ENCODE measurements around the gene ADCYAP1R1.
A peak's percentile ranks its signal among the peaks of the same experiment; 100 is the strongest.

ADCYAP1R1 gene

DNA sequence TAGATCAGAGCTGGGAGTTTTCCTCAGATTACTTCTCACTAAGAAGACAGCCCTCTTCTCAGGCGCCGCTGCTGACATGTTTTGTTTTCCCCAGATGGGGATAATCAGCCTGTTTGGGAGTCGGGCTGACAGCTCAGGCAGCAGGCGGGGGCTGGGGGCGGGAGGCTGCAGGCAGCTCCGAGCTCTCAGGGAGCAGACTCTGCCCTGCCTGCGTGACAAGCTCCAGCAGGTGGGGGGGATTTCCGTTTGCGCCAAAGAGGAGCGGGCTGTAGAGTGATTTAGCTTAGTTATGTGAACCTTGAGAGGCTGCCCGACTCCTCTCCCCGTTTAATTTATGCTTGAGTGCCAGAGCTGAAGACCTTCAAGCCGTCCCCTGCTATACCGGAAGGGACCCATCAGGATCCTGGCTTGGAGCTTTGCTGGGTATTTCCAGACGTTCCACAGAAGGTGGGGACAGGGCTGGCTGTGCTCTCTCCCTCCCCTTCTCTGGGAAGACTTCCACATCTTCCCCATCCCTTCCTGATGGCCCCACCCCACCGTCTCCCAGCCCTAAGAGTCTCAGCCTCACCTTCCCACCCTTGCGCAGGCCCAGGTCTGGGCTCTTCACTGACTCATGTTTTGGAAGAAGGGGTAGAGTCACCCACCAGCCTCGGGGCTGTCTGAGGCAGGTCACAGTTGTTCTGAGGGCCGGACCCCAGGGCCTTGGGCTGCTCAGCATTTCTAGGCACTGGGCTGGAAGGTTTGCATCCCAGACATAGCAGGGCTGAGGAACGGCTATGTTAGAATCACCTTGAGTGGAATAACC lies 24.7 kb upstream of the ADCYAP1R1 start:
- no peak overlapping the region for H3K27ac Mint-ChIP-seq
- ATAC-seq, result no peak
- H3K4me3 Mint-ChIP-seq, result no peak overlapping the region
- peaks cover 17% of the 10 kb centered on the region for H3K27me3 Mint-ChIP-seq
- H3K4me1 Mint-ChIP-seq, result peaks cover 55% of the 10 kb centered on the region
- peaks cover 10 to 24% of the 10 kb centered on the region in 2 donors for H3K9me3 Mint-ChIP-seq
- DNase-seq, result peak in 1 of 2 donors; percentile 16

DNA sequence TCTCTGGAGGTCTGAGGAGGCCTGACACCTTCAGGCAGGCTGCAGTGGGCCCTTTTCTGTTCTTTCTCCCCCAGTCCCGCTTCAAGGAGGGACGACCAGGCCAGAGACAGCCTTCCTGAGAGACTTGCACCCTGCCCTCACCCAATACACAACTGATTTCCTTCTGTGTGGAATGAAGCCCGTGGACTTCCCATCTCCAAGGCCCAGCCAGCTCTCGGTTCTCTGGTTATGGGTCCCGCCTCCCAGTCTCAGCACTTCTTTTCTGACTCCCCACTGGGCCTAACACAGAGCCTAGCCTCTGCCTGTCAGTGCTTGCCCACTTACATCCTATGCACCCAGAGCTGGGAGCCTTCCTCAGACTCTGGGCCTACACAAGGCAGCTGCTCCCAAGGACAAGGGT lies 24.1 kb upstream of the ADCYAP1R1 start:
- peaks cover 49% of the 10 kb centered on the region for H3K4me1 Mint-ChIP-seq
- peak overlapping the region in 1 of 2 donors; percentile 86 for H3K27ac Mint-ChIP-seq
- peaks cover 13 to 20% of the 10 kb centered on the region in 2 donors for H3K9me3 Mint-ChIP-seq
- DNase-seq (no peak), ATAC-seq (no peak)
- H3K4me3 Mint-ChIP-seq, result no peak overlapping the region
- peaks cover 17% of the 10 kb centered on the region for H3K27me3 Mint-ChIP-seq

DNA sequence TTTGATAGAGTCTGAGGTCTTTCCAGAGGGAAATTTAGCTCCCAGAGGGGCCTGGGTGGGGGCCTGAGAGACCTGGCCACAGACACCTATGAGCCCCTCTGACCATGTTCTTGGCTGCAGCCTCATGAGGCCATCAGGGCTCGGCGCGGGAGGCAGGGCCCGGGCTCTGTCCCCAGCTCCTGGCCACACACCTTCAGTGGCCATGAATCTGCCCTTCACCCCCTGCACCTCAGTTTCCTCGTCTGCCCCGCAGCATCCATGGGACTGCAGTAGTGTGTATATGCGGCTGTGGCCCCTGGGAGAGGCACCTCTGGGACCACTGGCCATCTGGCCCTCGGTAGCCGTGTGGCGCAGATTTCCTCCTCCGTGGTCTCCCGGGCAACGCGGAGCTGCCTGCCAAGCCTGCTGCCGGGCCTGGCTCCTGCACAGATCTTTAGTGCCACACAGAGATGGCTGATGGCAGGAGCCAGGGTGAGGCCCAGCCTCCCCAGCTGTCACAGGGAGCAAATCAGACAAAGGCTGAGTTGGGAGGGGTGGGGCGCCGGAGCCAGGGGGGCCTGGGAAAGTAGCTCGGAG lies 23.6 kb upstream of the ADCYAP1R1 start:
- ATAC-seq (no peak), DNase-seq (no peak)
- H3K4me3 Mint-ChIP-seq, result no peak overlapping the region
- peak overlapping the region in 1 of 2 donors; percentile 86 for H3K27ac Mint-ChIP-seq
- H3K27me3 Mint-ChIP-seq, result peaks cover 17% of the 10 kb centered on the region
- H3K9me3 Mint-ChIP-seq, result peaks cover 13 to 15% of the 10 kb centered on the region in 2 donors
- H3K4me1 Mint-ChIP-seq, result peaks cover 44% of the 10 kb centered on the region

DNA sequence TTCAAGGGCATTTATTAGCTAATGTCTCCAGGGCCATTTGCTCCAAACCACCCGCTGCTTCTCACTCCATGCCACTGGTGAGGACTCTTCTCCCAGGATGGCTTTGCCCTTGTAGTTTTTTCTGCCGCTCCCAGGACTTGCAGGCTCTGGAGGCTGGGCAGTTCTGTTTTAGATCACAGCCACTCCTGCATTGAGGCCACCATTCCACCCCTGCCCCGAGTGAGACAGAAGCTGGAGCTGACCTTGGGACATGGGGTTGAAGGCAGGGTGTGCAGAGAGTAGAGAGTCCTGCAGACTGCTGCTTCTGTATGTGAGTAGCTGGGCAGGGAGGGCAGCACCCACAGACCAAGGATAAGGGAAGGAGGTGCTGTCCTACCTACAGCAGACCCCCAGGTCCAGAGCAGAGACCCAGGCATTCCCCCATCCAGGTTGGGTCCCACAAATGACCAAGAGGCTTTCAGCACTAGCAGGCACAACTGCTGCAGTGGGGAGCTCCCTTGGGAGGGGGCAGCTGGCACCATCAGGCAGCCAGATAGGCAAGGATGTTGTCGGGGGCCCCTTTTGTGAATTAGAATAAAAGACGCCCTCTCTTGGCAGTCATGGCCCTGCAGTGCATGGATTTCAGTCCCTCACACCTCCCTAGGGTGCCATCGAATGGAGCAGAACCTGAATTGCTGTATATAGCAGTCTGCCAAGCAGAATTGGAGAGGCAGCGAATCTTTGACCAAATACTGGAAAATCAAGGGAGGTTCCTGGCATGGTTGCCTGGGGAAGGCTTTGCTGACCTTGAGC lies 22.7 kb upstream of the ADCYAP1R1 start:
- peaks cover 34% of the 10 kb centered on the region for H3K4me1 Mint-ChIP-seq
- no peak for ATAC-seq
- DNase-seq, result no peak
- H3K27ac Mint-ChIP-seq, result no peak overlapping the region
- peaks cover 27% of the 10 kb centered on the region for H3K27me3 Mint-ChIP-seq
- H3K4me3 Mint-ChIP-seq, result no peak overlapping the region
- H3K9me3 Mint-ChIP-seq, result peaks cover 6 to 7% of the 10 kb centered on the region in 2 donors

DNA sequence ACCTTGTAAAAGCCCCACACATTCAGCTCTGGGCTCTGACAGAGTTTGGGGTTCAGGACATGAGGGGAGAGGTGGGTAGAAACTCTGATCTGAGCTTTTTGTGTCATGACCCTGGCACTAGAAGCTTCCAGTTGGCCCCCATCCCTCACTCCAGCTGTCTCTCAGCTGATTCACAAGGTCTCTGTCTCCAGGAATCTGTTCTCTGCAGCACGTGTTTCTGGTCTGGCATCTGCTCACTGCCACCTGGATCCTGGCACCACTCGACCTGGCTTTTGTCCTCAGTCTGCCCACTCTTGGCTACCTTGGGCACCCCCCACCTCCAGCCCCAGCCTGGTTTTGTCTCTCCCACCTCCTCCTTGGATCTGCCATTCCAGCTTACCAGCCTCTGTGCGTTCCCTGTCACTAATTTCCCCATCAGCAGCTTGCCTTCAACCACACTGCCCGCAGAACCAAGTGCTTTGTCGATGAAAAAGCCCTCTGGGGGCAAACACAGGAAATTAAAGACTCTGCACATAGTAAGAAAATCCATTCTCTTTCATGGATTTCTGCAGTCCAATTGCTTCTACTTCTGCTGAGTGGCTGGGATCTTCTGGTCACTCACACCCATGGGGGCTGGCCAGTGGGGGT lies 18.3 kb upstream of the ADCYAP1R1 start:
- ATAC-seq (no peak), DNase-seq (no peak)
- peaks cover 0 to 5% of the 10 kb centered on the region in 2 donors for H3K9me3 Mint-ChIP-seq
- no peaks in the 10 kb centered on the region for H3K4me1 Mint-ChIP-seq
- H3K4me3 Mint-ChIP-seq, result no peak overlapping the region
- H3K27me3 Mint-ChIP-seq, result peaks cover 50% of the 10 kb centered on the region
- no peak overlapping the region for H3K27ac Mint-ChIP-seq

DNA sequence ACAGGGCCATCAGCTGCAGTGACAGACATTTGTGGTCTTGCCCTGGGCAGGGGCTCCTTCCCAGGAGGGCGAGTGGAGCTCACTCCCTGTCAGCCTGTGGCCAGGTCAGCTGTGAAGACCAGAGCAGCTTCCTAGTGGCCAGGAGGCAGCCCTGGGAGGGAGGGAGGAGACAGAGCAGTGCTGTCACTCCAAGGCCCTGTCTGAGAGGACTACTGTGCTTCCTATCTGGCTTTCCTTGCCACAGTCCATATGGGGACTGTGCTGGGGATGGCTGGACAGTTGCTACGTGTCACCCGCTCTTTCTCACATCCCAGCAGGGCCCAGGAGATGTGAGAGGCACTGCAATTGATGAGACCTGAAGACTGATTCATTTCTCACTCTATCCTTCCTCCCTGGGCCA lies 15.2 kb upstream of the ADCYAP1R1 start:
- Mint-ChIP-seq H3K27ac (no peak overlapping the region), H3K9me3 (peaks cover 0 to 5% of the 10 kb centered on the region in 2 donors), H3K27me3 (peaks cover 52% of the 10 kb centered on the region), H3K4me1 (no peaks in the 10 kb centered on the region), H3K4me3 (no peak overlapping the region)
- ATAC-seq (no peak), DNase-seq (no peak)

DNA sequence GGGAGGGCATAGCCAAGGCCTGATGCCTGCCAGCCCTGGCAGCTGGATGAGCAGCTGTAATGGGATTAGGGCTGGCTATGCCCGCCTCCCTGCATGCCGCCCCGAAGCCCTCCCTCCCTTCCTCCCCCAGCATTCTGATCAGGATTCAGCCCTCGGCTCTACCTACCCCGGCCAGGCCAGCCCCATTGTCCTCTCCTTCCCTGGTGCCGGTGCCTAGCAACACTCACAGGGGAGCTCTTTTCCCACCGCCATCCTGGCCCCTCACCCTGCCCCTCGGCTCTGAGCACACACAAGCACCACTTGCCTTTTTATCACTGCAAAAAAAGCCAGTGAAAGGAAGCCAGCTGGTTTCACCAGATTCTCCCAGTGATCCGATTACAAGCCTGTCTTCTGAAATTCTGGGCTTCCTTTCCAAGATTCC lies 9.0 kb upstream of the ADCYAP1R1 start:
- H3K27me3 Mint-ChIP-seq, result peaks cover 46% of the 10 kb centered on the region
- H3K4me1 Mint-ChIP-seq, result no peaks in the 10 kb centered on the region
- ATAC-seq (no peak), DNase-seq (no peak)
- H3K27ac Mint-ChIP-seq, result no peak overlapping the region
- no peaks in the 10 kb centered on the region for H3K9me3 Mint-ChIP-seq
- H3K4me3 Mint-ChIP-seq, result no peak overlapping the region

DNA sequence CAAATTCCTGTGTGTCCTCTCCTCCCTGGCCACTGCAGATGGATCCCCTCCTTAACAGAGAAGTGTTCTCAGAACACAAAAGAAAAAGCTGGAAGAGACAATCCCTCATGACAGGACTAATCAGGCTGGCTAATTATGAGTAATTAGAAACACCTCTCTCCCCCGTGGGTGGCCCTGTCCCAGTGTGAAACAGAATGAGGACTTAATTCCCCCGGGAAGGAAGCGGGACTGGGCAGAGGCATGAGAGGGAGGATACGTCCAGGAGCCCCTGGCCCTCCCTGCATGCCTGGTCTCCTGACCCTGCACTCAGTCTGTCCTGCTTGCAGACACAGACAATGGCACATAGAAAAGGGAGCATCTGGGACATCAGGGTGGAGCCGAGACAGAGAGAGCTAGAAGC lies 7.6 kb upstream of the ADCYAP1R1 start:
- no peak overlapping the region for H3K4me3 Mint-ChIP-seq
- H3K27ac Mint-ChIP-seq, result no peak overlapping the region
- peaks cover 41% of the 10 kb centered on the region for H3K27me3 Mint-ChIP-seq
- DNase-seq, result no peak
- no peak for ATAC-seq
- H3K4me1 Mint-ChIP-seq, result no peaks in the 10 kb centered on the region
- H3K9me3 Mint-ChIP-seq, result no peaks in the 10 kb centered on the region

DNA sequence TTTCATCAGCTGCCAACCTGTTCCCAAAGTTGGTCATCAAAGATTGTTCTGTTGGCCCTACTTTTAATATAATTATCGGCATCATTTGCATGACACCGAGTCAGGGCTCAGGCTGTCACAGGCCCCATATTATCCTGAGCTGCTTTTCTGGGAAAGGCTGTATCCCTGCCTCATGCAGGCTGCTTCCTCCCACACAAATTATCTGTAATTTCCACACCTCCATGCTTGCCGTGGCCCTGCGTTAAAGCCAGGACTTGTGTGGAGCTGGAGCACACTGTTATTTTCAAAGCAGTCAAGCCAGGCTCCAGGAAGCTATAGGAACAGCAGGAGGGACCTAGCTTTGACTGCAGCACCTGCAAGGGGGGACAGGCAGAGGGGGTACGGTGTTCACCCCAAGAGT lies 5.4 kb upstream of the ADCYAP1R1 start:
- no peak overlapping the region for H3K4me3 Mint-ChIP-seq
- H3K4me1 Mint-ChIP-seq, result peaks cover 3% of the 10 kb centered on the region
- no peak for ATAC-seq
- peaks cover 54% of the 10 kb centered on the region for H3K27me3 Mint-ChIP-seq
- no peak overlapping the region for H3K27ac Mint-ChIP-seq
- no peaks in the 10 kb centered on the region for H3K9me3 Mint-ChIP-seq
- DNase-seq, result no peak

DNA sequence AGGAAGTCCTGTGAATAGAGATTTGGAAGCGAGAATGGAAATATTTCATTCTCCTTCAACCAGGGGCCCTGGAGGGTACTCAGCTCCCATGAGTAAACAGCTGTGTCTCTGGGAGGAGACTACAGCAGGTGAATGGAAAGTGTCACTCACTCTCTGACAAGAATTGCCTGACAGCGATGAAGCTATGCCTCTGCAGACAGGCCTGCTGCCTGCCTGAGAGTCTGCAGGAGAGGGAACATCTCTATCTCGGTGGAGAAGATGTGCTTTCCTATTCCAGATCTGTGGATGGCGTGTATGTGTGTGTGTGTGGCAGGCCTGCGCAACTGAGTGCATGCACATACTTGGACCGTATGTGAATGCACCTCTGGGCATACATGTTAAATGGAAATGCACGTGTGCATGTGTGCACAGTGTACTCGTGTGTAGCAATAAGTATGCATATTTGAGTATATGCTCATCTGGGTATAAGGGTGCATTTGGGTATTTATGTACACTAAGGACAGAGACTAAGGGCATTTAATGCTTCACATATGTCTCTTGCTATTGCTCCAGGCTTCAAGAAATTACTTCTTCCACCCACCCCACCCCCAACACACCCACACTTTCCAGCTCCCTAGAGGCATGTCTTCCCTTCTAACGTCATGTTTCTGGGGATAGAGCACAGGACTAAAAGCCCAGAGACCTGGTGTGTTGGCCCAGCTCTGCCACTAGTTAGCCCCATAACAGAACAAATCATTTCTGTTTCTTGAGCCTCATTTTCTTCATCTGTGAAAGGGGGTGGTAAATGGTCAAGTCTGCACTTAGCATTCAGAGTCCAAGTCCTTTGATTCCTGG lies 4.6 kb upstream of the ADCYAP1R1 start:
- no peaks in the 10 kb centered on the region for H3K9me3 Mint-ChIP-seq
- H3K4me1 Mint-ChIP-seq, result peaks cover 6% of the 10 kb centered on the region
- peaks cover 52% of the 10 kb centered on the region for H3K27me3 Mint-ChIP-seq
- no peak overlapping the region for H3K27ac Mint-ChIP-seq
- no peak overlapping the region for H3K4me3 Mint-ChIP-seq
- ATAC-seq (no peak), DNase-seq (no peak)

DNA sequence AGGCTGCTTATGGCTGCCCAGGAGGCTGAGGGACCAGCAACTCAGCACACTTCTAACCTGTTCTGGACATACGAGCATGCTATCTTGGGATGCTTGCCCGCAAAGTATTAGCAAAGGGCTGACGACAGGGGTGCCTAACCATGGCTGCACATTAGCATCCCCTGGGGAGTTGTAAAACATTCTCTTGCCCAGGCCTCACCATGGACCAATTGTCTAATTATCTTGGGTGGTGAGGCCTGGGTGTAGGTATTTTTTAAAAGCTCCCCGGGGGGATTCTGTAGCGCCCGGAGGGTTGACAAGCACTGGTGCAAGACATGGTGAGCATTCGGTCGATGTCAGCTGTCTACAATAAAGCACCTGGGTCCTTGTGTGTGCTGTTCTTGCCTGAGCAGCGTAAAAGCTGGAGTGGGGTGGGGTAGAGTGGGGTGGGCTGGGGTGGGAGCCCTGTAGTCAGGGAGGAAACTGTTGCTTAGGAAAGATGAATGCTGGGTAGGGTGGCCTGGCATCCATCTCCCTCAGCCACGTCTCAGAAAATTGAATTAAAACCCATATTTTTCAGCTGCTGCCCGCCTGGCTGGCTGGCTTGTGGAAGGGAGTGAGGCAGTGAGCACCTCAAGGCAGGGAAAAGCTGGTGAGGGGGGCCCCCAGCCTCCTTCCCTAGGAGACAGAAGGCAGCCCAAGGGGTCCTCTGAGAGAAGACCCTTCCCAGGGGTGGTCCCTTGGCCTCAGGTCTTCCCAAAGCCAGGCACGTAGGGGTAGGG lies 2.9 kb upstream of the ADCYAP1R1 start:
- Mint-ChIP-seq H3K4me3 (no peak overlapping the region), H3K27ac (no peak overlapping the region), H3K4me1 (peaks cover 6% of the 10 kb centered on the region), H3K9me3 (no peaks in the 10 kb centered on the region), H3K27me3 (peaks cover 52% of the 10 kb centered on the region)
- ATAC-seq (no peak), DNase-seq (no peak)

DNA sequence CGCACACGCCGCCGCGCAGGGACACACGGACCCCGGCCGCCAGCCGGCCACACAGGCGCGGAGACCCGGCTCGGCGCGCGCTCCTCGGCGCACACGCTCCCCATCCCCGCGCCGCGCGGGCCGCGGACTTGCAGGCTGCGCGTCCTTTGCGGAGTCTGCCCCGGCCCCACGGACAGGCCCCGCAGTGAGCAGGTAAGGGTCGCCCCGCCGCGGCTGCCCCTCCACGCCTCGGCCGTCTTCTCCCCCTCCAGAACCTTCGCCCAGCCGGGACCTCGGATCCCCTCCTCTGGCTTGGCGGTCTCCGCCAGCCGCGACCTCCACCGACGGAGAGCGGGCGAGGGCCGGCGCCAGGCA lies 356 bp downstream of the ADCYAP1R1 start:
- no peak overlapping the region for H3K27ac Mint-ChIP-seq
- DNase-seq (no peak), ATAC-seq (no peak)
- H3K4me3 Mint-ChIP-seq, result no peak overlapping the region
- H3K4me1 Mint-ChIP-seq, result peaks cover 6% of the 10 kb centered on the region
- peaks cover 78% of the 10 kb centered on the region for H3K27me3 Mint-ChIP-seq
- H3K9me3 Mint-ChIP-seq, result no peaks in the 10 kb centered on the region

DNA sequence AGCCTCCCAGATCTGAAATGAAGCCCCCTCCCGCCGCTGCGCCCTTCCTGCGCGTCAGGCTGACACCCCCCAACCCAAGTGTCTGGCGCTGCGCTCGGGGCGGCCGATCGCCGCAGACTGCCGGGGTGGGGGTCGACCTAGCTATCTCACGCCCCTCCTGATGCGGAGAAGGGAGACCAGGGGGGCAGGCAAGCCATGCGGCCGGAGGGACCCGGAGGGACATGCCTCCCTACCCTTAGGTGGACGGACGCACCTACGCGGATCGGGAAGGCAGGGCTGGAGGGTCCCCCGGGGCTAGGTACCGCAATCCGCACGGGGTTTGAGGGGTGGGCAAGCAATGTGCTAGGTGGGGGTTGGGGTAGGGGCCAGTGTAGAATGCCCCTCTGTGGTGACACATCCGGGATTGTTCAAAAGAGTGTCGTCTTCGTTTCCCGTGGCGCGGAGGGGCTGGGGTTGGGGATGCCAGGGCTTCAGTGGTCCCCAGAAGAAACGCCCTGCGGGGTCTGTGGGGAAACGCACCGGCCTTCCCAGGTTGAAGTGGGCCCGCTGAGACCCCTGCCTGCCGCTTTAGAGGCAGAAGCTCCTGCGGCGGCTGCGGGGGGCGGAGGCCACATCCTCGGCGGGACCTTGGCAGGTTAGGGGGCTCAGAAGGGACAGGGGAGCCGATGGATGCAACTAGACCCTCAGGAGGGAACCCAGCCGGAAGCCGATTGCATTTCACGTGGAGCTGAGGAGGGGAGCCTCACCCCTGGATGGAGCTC lies 913 bp downstream of the ADCYAP1R1 start:
- peaks cover 83% of the 10 kb centered on the region for H3K27me3 Mint-ChIP-seq
- no peak for ATAC-seq

DNA sequence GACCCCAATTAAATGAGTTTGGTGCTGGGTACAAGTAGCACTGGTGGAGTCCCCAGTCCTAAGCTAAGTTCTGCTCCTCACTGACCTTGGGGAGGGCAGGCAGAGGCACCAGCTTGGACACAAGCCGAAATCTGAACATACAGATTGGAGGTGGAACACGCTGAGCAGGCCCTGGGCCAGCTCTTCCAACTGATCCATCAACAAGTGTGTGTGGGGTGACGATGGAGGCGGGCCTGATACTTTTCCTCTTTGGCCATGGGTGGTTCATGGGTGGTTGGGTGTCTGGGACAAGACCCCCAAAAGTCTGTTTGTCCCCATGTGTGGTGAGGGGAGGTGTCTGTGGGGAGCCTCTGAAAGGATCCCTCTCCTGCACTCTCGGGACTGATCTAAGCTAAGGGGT lies 1.9 kb downstream of the ADCYAP1R1 start:
- Mint-ChIP-seq H3K4me3 (no peak overlapping the region), H3K4me1 (peaks cover 6% of the 10 kb centered on the region), H3K9me3 (no peaks in the 10 kb centered on the region), H3K27ac (no peak overlapping the region), H3K27me3 (peaks cover 83% of the 10 kb centered on the region)
- DNase-seq, result no peak
- ATAC-seq, result no peak

More for the DNA sequence above, 913 bp downstream of the ADCYAP1R1 start:
- Mint-ChIP-seq H3K4me3 (no peak overlapping the region), H3K4me1 (peaks cover 6% of the 10 kb centered on the region), H3K27ac (no peak overlapping the region), H3K9me3 (no peaks in the 10 kb centered on the region)
- no peak for DNase-seq

Data from stimulated activated naive CD8-positive, alpha-beta T cell treated with anti-CD3 and anti-CD28 coated beads, Interleukin-15, amount 100 ng/mL, for 72 hours (primary cell).